H1 (cell line): ENCODE results near the gene TFF3. TPM values are rescaled to one million over a fixed set of nuclear protein-coding genes. Genes with fewer than 3 reads are reported as not detected.

Experiments used
- CTCF ChIA-PET: fragments of 300-600 bp; sonication (Branson Sonifier 250); formaldehyde crosslinking; loops from one replicate; lab custom pipeline; 2021; ENCODE audit not compliant: partially characterized antibody; lab: Charles Lee
- POLR2A ChIA-PET: fragments of 300-600 bp; sonication (Branson Sonifier 250); formaldehyde crosslinking; loops from one replicate; lab custom pipeline; 2021; ENCODE audit warnings: inconsistent platforms; ENCODE audit not compliant: partially characterized antibody; lab: Charles Lee
- DNase-seq, 2 experiments: peaks; one replicate each; pipeline versions ENCODE4 v3.0.0 to v3.0.0-alpha.2; 2010 to 2022; ENCODE audit warnings: low spot score in 2 of 2, low read depth in 1 of 2, mixed read lengths in 1 of 2
- FAIRE-seq: peaks from 2 replicates; lab custom pipeline; 2011; peaks lifted over from hg19 to GRCh38; lab: Jason Lieb, UNC
- H2AFZ ChIP-seq: 2 replicates; pipeline ENCODE4 v1.8.1; 2012; ENCODE audit warnings: low read length, inconsistent platforms
- H2AK5ac ChIP-seq: 2 replicates; pipeline ENCODE4 v1.6.1; 2013; ENCODE audit warnings: low read depth, low read length
- H2BK120ac ChIP-seq: replicated peaks from 2 replicates; pipeline ENCODE3; 2013; ENCODE audit warnings: low read depth, low read length, inconsistent platforms
- H2BK12ac ChIP-seq: 2 replicates; pipeline ENCODE4 v1.6.1; 2013; ENCODE audit warnings: low read depth, low read length
- H2BK15ac ChIP-seq: 2 replicates; pipeline ENCODE4 v1.6.1; 2013; ENCODE audit warnings: low read length
- H2BK20ac ChIP-seq: 2 replicates; pipeline ENCODE4 v1.6.1; 2013; ENCODE audit warnings: low read length
- H2BK5ac ChIP-seq: 2 replicates; pipeline ENCODE4 v1.6.1; 2013; ENCODE audit warnings: low read depth, low read length
- H3K14ac ChIP-seq: 2 replicates; pipeline ENCODE4 v1.6.1; 2013; ENCODE audit warnings: inconsistent platforms; ENCODE audit not compliant: insufficient read length
- H3K18ac ChIP-seq: 2 replicates; pipeline ENCODE4 v1.6.1; 2013; ENCODE audit warnings: low read length; ENCODE audit errors: extremely low read depth
- H3K23ac ChIP-seq: 2 replicates; pipeline ENCODE4 v1.6.1; 2013; ENCODE audit warnings: inconsistent platforms; ENCODE audit not compliant: insufficient read length
- H3K23me2 ChIP-seq: 2 replicates; pipeline ENCODE4 v1.6.1; 2013; ENCODE audit warnings: low read depth, low read length
- H3K27ac ChIP-seq: 2 replicates; pipeline ENCODE4 v1.6.1; 2011; ENCODE audit warnings: low read depth, low read length, inconsistent platforms
- H3K27me3 ChIP-seq, 4 experiments: replicated peaks in 1 of 4; 1 replicate in 1 of 4; 2 replicates in 3 of 4; pipeline versions ENCODE4 v1.6.1 to v1.8.1; 2011 to 2013; ENCODE audit warnings: low read length in 3 of 4, mild to moderate bottlenecking in 3 of 4, inconsistent platforms in 2 of 4, mixed read lengths in 2 of 4, moderate library complexity in 1 of 4; ENCODE audit not compliant: control insufficient read depth in 3 of 4, insufficient read depth in 3 of 4; ENCODE audit errors: extremely low read depth in 1 of 4
- H3K36me3 ChIP-seq, 4 experiments: 2 replicates each; pipeline versions ENCODE4 v1.6.1 to v1.8.1; 2011 to 2013; ENCODE audit warnings: mild to moderate bottlenecking in 4 of 4, low read length in 3 of 4, moderate library complexity in 2 of 4, control low read depth in 1 of 4, inconsistent platforms in 1 of 4; ENCODE audit not compliant: insufficient read depth in 4 of 4, control insufficient read depth in 2 of 4
- H3K4ac ChIP-seq: replicated peaks from 2 replicates; pipeline ENCODE3; 2013; ENCODE audit warnings: low read length, low read depth, mixed read lengths, inconsistent platforms; ENCODE audit not compliant: insufficient read length
- H3K4me1 ChIP-seq, 4 experiments: replicated peaks in 1 of 4; 1 replicate in 1 of 4; 2 replicates in 3 of 4; pipeline versions ENCODE4 v1.6.1 to v1.8.1; 2011 to 2013; ENCODE audit warnings: low read length in 3 of 4, inconsistent platforms in 2 of 4, mixed read lengths in 1 of 4; ENCODE audit not compliant: insufficient read depth in 4 of 4, control insufficient read depth in 3 of 4
- H3K4me2 ChIP-seq, 2 experiments: 2 replicates each; pipeline versions ENCODE4 v1.6.1 to v1.8.1; 2011 to 2013; ENCODE audit warnings: low read depth in 2 of 2, low read length in 2 of 2, control low read depth in 1 of 2, inconsistent platforms in 1 of 2, mild to moderate bottlenecking in 1 of 2; ENCODE audit not compliant: insufficient read depth in 1 of 2
- H3K4me3 ChIP-seq, 4 experiments: fragments of 200-600, 300-600 bp in 1 of 4; sonication (generic), shearing (Covaris generic), sonication (Bioruptor Twin) in 1 of 4; 2 replicates each; pipeline versions ENCODE4 v1.5.1 to v1.8.1; 2011 to 2016; ENCODE audit warnings: low read length in 4 of 4, low read depth in 3 of 4, control low read depth in 2 of 4, inconsistent platforms in 2 of 4, mild to moderate bottlenecking in 2 of 4, mixed read lengths in 1 of 4, moderate library complexity in 1 of 4; ENCODE audit not compliant: insufficient read depth in 2 of 4; ENCODE audit errors: extremely low read depth in 1 of 4
- H3K56ac ChIP-seq: replicated peaks from 2 replicates; pipeline ENCODE3; 2013; ENCODE audit warnings: low read depth, mild to moderate bottlenecking, mixed read lengths, low read length, inconsistent platforms; ENCODE audit not compliant: insufficient read length
- H3K79me1 ChIP-seq: 2 replicates; pipeline ENCODE4 v1.6.1; 2013; ENCODE audit warnings: low read depth, low read length, control low read depth
- H3K79me2 ChIP-seq, 2 experiments: 2 replicates each; pipeline versions ENCODE4 v1.6.1 to v1.8.1; 2012 to 2013; ENCODE audit warnings: low read length in 2 of 2, mild to moderate bottlenecking in 2 of 2, inconsistent platforms in 1 of 2; ENCODE audit not compliant: insufficient read depth in 2 of 2, control insufficient read depth in 1 of 2
- H3K9ac ChIP-seq, 4 experiments: replicated peaks in 1 of 4; 1 replicate in 1 of 4; 2 replicates in 3 of 4; pipeline versions ENCODE4 v1.6.1 to v1.8.1; 2011 to 2013; ENCODE audit warnings: low read depth in 3 of 4, low read length in 3 of 4, control low read depth in 2 of 4, mild to moderate bottlenecking in 2 of 4, moderate library complexity in 2 of 4, inconsistent platforms in 1 of 4; ENCODE audit errors: extremely low read depth in 1 of 4
- H3K9me3 ChIP-seq, 2 experiments: 2 replicates each; pipeline versions ENCODE4 v1.6.1 to v1.8.1; 2012 to 2013; ENCODE audit warnings: mild to moderate bottlenecking in 2 of 2, moderate library complexity in 2 of 2, control low read depth in 1 of 2, inconsistent platforms in 1 of 2, low read depth in 1 of 2, low read length in 1 of 2, mixed read lengths in 1 of 2; ENCODE audit not compliant: insufficient read depth in 2 of 2
- H4K20me1 ChIP-seq, 2 experiments: replicated peaks in 1 of 2; 2 replicates each; pipeline versions ENCODE3 to v1.8.1; 2011 to 2013; ENCODE audit warnings: inconsistent platforms in 2 of 2, low read length in 2 of 2, mild to moderate bottlenecking in 1 of 2; ENCODE audit not compliant: insufficient read depth in 2 of 2, control insufficient read depth in 1 of 2
- H4K5ac ChIP-seq: 2 replicates; pipeline ENCODE4 v1.6.1; 2013; ENCODE audit warnings: low read length, low read depth, mixed read lengths, inconsistent platforms; ENCODE audit not compliant: insufficient read length
- H4K8ac ChIP-seq: 2 replicates; pipeline ENCODE4 v1.8.0; 2013; ENCODE audit warnings: mild to moderate bottlenecking, moderate library complexity, low read length, inconsistent platforms; ENCODE audit not compliant: insufficient read depth; ENCODE audit errors: extremely low read depth
- H4K91ac ChIP-seq: replicated peaks from 2 replicates; pipeline ENCODE3; 2013; ENCODE audit warnings: low read length, mixed read lengths, inconsistent platforms; ENCODE audit not compliant: insufficient read length
- ASH2L ChIP-seq: fragments of 200-600, 300-600 bp; sonication (generic); IDR thresholded peaks from one replicate; pipeline ENCODE4 v1.7.1; 2017; ENCODE audit warnings: low read length
- CEBPB ChIP-seq: IDR thresholded peaks from 2 replicates; pipeline ENCODE4 v1.6.1; 2012; ENCODE audit warnings: low read depth, low read length
- CTCF ChIP-seq, 3 experiments: IDR thresholded peaks; 1 replicate in 2 of 3; 2 replicates in 1 of 3; pipeline versions ENCODE4 v1.5.1 to v1.6.1; 2011; ENCODE audit warnings: low read length in 3 of 3, mild to moderate bottlenecking in 3 of 3, inconsistent platforms in 2 of 3, low read depth in 1 of 3, moderate library complexity in 1 of 3; ENCODE audit not compliant: insufficient read depth in 1 of 3; ENCODE audit errors: control extremely low read depth in 1 of 3
- HDAC2 ChIP-seq, 2 experiments: fragments of 300-600 bp in 1 of 2; sonication (generic) in 1 of 2; IDR thresholded peaks; 2 replicates each; pipeline ENCODE4 v1.6.1; 2011 to 2012; ENCODE audit warnings: low read depth in 2 of 2, low read length in 2 of 2, mild to moderate bottlenecking in 2 of 2, moderate library complexity in 2 of 2, borderline replicate concordance in 1 of 2, inconsistent platforms in 1 of 2
- KDM1A ChIP-seq: fragments of 200-600, 300-600 bp; sonication (generic); IDR thresholded peaks from 2 replicates; pipeline ENCODE4 v1.7.1; 2016; ENCODE audit warnings: mild to moderate bottlenecking, low read length, borderline replicate concordance
- PHF8 ChIP-seq: fragments of 200-600 bp; sonication (generic); conservative IDR thresholded peaks from 2 replicates; pipeline ENCODE4 v1.7.1; 2012; ENCODE audit warnings: low read depth, mild to moderate bottlenecking, inconsistent platforms, low read length, moderate library complexity
- RAD21 ChIP-seq, 2 experiments: IDR thresholded peaks in 1 of 2; conservative IDR thresholded peaks in 1 of 2; 2 replicates each; pipeline ENCODE4 v1.6.1; 2011; ENCODE audit warnings: low read depth in 2 of 2, low read length in 2 of 2, improper control_type of control experiment in 1 of 2, inconsistent platforms in 1 of 2, mild to moderate bottlenecking in 1 of 2, moderate library complexity in 1 of 2
- SAP30 ChIP-seq: fragments of 300-600 bp; sonication (generic); IDR thresholded peaks from 2 replicates; pipeline ENCODE4 v1.7.1; 2012; ENCODE audit warnings: low read length, moderate library complexity, mild to moderate bottlenecking, inconsistent platforms; ENCODE audit not compliant: insufficient read depth, insufficient replicate concordance
- SP2 ChIP-seq: IDR thresholded peaks from 2 replicates; pipeline ENCODE4 v1.6.1; 2012; ENCODE audit warnings: mild to moderate bottlenecking, low read length, inconsistent platforms
- TCF12 ChIP-seq: IDR thresholded peaks from 2 replicates; pipeline ENCODE4 v1.6.1; 2011; ENCODE audit warnings: low read depth, mild to moderate bottlenecking, low read length
- WGBS, 2 experiments: shearing (Covaris generic) in 1 of 2; methylation state at CpG; one replicate each; pipeline versions ENCODE4 v1.1.6 to v1.1.7; 2013 to 2015; ENCODE audit warnings: low lambda C conversion rate in 2 of 2, mixed read lengths in 2 of 2, inconsistent platforms in 1 of 2, low coverage in 1 of 2, missing lambda C conversion rate in 1 of 2; ENCODE audit not compliant: insufficient replicate concordance in 2 of 2, insufficient coverage in 1 of 2, insufficient read length in 1 of 2; ENCODE audit errors: extremely low coverage in 1 of 2, missing lambda C conversion rate in 1 of 2; 5-methylcytosine and 5-hydroxymethylcytosine counted together
- polyA plus RNA-seq, 7 experiments: library from polyadenylated mRNA; depleted of rRNA in 3 of 7; stranded (reverse) in 5 of 7; unstranded in 2 of 7; fragments of >200 nt in 5 of 7; fragments of 200-250 nt in 2 of 7; gene quantifications; 1 replicate in 5 of 7; 2 replicates in 1 of 7; 4 replicates in 1 of 7; pipeline versions ENCODE4 v1.2.1 to v1.2.3, GENCODE V29; 2011 to 2013; ENCODE audit warnings: missing spikeins in 2 of 7, mixed read lengths in 2 of 7
- total RNA-seq: library from RNA; stranded (reverse); fragmentation: NEBNext Ultra II Directional; extraction: Animal tissue kit (Norgen Biotek cat#: 25700); gene quantifications from 2 replicates; pipeline ENCODE4 v1.2.1, GENCODE V29; 2021

TFF3 gene
- total and polyA plus RNA-seq, 2 of the 8 experiments (the other 6 are each of a cell fraction or from before 2014, with no cell fraction given): 1.7 to 6.7 TPM

DNA sequence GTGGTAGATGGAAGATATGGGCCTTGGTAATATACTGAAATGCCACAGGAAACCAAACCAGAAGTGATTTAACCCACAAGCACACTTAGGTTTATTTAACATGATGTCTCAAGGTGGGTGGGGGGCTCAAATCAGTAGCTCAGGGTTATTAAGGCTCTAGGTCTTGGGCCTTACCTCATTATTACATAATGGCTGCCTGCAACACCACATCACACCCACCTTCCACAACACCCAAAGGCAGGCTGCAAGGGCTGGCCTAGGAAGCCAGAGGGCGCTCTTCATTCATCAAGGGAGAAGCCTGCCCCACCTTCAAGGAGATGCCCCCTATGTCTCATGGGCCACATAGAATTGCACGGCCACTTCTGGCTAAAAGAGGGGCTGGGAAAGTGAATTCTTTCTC is 45.1 kb upstream of the TFF3 start:
- H4K5ac ChIP-seq: no peak overlapping the region
- peak in 1 of 2 experiments; percentile 83; a peak in 1 of 4 replicates for TF ChIP-seq HDAC2 (IDR thresholded peaks at IDR 0.05; ENCODE audit: borderline replicate concordance in 1 of 2, low read depth in 2 of 2, low read length in 2 of 2)
- peak; percentile 97 for TF ChIP-seq KDM1A
- TF ChIP-seq ASH2L: no peak
- TF ChIP-seq SP2: no peak
- no peak for TF ChIP-seq CEBPB
- peak; percentile 64 to 75 for TF ChIP-seq RAD21 (IDR thresholded peaks at IDR 0.05 in 1 of 2, conservative IDR thresholded peaks at IDR 0.05 in 1 of 2; ENCODE audit: low read depth in 2 of 2, low read length in 2 of 2)
- peak; percentile 60 to 70 (median 66) for TF ChIP-seq CTCF (IDR thresholded peaks at IDR 0.05; ENCODE audit: control extremely low read depth in 1 of 3, insufficient read depth in 1 of 3, low read depth in 1 of 3, low read length in 3 of 3)
- no peak for TF ChIP-seq TCF12
- no peak for TF ChIP-seq PHF8
- TF ChIP-seq SAP30: no peak

More for the DNA sequence above, 45.1 kb upstream of the TFF3 start:
- no peak overlapping the region for H3K4me2 ChIP-seq
- no peak overlapping the region for H2BK12ac ChIP-seq
- H3K36me3 ChIP-seq: no peaks in the 10 kb centered on the region
- no peak overlapping the region for H4K8ac ChIP-seq
- H3K4me1 ChIP-seq: no peaks in the 10 kb centered on the region
- H3K9ac ChIP-seq: no peak overlapping the region
- no peak overlapping the region for H3K4ac ChIP-seq
- no peak overlapping the region for H2BK15ac ChIP-seq
- no peaks in the 10 kb centered on the region; the same call in 1 of the 2 replicates for H3K79me1 ChIP-seq
- H3K27me3 ChIP-seq: no peaks in the 10 kb centered on the region
- no peak overlapping the region for H3K18ac ChIP-seq
- no peak overlapping the region for H3K14ac ChIP-seq
- no peak overlapping the region for H2AK5ac ChIP-seq
- H3K56ac ChIP-seq: no peak overlapping the region
- H3K27ac ChIP-seq: no peak overlapping the region
- no peaks in the 10 kb centered on the region for H4K20me1 ChIP-seq
- H2BK120ac ChIP-seq: no peak overlapping the region
- WGBS, 2 experiments: 62% methylated on average over 2 of the region's 2 CpGs; no CpG with 5 or more reads in 1 of the 2 experiments
- no peak for FAIRE-seq
- no peak overlapping the region for H3K4me3 ChIP-seq
- no peak overlapping the region for H2AFZ ChIP-seq
- H3K9me3 ChIP-seq: peaks cover 8 to 9% of the 10 kb centered on the region in 2 experiments
- no peak overlapping the region for H2BK5ac ChIP-seq
- no peaks in the 10 kb centered on the region for H3K79me2 ChIP-seq
- no peak overlapping the region for H4K91ac ChIP-seq
- no peaks in the 10 kb centered on the region for H3K23me2 ChIP-seq
- no peak overlapping the region for H2BK20ac ChIP-seq
- ChIA-PET POLR2A (interaction anchor here (1.1 kb wide), 1 partner anchor 14 kb away, joined by 3 read pairs; no protein-coding TSS in a partner anchor), CTCF (interaction anchor here (1.0 to 5.0 kb wide), 11 partner anchors 9 to 107 kb away, joined by 3 to 28 read pairs (median 6); no protein-coding TSS in a partner anchor)
- no peak overlapping the region for H3K23ac ChIP-seq
- no peak for DNase-seq
